ENCODE data around the gene EIF4H.
A peak's percentile ranks its signal among the peaks of the same experiment; 100 is the strongest.

The EIF4H gene

DNA sequence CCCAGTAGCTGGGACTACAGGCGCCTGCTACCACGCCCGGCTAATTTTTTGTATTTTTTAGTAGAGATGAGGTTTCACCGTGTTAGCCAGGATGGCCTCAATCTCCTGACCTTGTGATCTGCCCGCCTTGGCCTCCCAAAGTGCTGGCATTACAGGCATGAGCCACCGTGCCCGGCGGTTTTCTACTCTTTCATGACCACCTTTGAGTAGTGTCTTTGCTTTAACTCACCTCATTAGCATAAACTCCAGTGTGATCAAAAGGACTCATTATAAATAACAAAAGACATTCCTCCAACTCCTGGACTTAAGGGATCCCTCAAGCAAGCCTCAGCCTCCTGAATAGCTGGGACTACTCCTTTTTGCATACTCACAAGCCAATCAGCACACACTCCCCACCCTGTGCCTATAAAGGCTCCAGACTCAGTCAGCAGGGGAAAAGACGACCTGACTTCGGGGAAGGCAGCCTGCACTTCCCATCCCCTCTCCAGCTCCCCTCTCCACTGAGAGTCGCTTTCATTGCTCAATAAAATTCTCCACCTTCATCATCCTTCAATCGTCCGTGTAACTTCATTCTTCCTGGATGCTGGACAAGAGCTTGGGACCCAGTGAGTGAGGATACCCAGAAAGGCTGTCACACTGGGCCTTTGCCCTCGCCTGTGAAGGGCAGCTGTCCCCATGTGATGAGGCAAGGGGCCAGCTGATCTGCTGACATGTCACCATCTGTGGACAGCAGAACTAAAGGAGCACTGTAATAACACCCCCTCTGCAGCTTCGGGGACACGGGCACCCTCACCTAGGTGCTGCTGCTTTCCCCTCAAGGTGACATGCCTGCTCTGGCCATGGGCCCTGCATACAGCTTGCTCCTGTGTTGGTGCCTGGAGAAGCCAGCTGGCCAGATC, 35.0 kb upstream of the EIF4H start:
- Histone ChIP-seq H3K27ac (ENCODE audit: insufficient read depth in 1 of 2, low read depth in 1 of 2, low read length in 2 of 2, poor library complexity in 1 of 2, severe bottlenecking in 2 of 2) (no peak overlapping the region), H3K36me3 (ENCODE audit: control insufficient read depth in 4 of 4, insufficient read depth in 4 of 4, low read length in 3 of 4) (no peaks in the 10 kb centered on the region), H3K4me1 (ENCODE audit: control extremely low read depth in 1 of 4, control insufficient read depth in 4 of 4, insufficient read depth in 4 of 4, low read length in 3 of 4) (peaks cover 0 to 5% (median 0%) of the 10 kb centered on the region in 4 experiments), H3K27me3 (replicated peaks in 2 of 5; ENCODE audit: control insufficient read depth in 4 of 5, insufficient read depth in 5 of 5, low read length in 4 of 5) (no peaks in the 10 kb centered on the region), H3K9me3 (ENCODE audit: control extremely low read depth in 1 of 5, control insufficient read depth in 4 of 5, insufficient read depth in 2 of 5, low read depth in 1 of 5, low read length in 4 of 5) (peaks cover 0 to 1% (median 0%) of the 10 kb centered on the region in 5 experiments), H3K4me3 (ENCODE audit: control insufficient read depth in 1 of 7, extremely low read depth in 1 of 7, insufficient read depth in 4 of 7, low read depth in 2 of 7, low read length in 6 of 7) (no peak overlapping the region)
- DNase-seq, result no peak
- POLR2A ChIA-PET, result no interaction called here
- WGBS (ENCODE audit: insufficient coverage), result 98% methylated on average over 11 of the region's 16 CpGs
- CTCF ChIA-PET, result no interaction called here

DNA sequence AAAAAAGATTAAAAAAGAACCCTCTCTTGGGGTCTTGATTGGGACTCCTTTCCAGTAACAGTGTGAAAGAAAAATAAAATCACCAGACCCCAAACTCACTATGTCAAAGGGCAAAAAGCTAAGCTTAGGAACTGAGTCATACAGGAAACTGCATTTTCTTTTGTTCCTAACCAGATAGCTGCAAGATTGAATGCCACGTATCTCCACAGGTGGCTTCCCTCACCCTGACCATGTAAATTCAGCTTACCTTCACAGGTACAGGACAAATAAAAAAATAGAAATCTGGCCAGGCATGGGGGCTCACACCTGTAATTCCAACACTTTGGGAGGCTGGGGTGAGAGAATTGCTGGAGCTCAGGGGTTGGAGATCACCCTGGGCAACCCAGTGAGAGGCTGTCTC, 32.5 kb upstream of the EIF4H start:
- Histone ChIP-seq H3K4me3 (ENCODE audit: control insufficient read depth in 1 of 7, extremely low read depth in 1 of 7, insufficient read depth in 4 of 7, low read depth in 2 of 7, low read length in 6 of 7) (no peak overlapping the region), H3K27me3 (replicated peaks in 2 of 5; ENCODE audit: control insufficient read depth in 4 of 5, insufficient read depth in 5 of 5, low read length in 4 of 5) (no peaks in the 10 kb centered on the region), H3K9me3 (ENCODE audit: control extremely low read depth in 1 of 5, control insufficient read depth in 4 of 5, insufficient read depth in 2 of 5, low read depth in 1 of 5, low read length in 4 of 5) (peaks cover 0 to 12% (median 6%) of the 10 kb centered on the region in 5 experiments), H3K27ac (ENCODE audit: insufficient read depth in 1 of 2, low read depth in 1 of 2, low read length in 2 of 2, poor library complexity in 1 of 2, severe bottlenecking in 2 of 2) (no peak overlapping the region), H3K36me3 (ENCODE audit: control insufficient read depth in 4 of 4, insufficient read depth in 4 of 4, low read length in 3 of 4) (no peaks in the 10 kb centered on the region), H3K4me1 (ENCODE audit: control extremely low read depth in 1 of 4, control insufficient read depth in 4 of 4, insufficient read depth in 4 of 4, low read length in 3 of 4) (peaks cover 0 to 5% (median 0%) of the 10 kb centered on the region in 4 experiments)
- CTCF ChIA-PET, result interaction anchor here (0.9 to 1.2 kb wide), 2 partner anchors 11 to 72 kb away, joined by 3 to 4 read pairs; no protein-coding TSS in a partner anchor
- DNase-seq, result peak in 2 of 3 donors; percentile 11 to 29
- POLR2A ChIA-PET, result interaction anchor here (0.6 to 1.1 kb wide), 3 partner anchors 72 to 245 kb away, joined by 3 to 4 read pairs (median 3); no protein-coding TSS in a partner anchor
- WGBS (ENCODE audit: insufficient coverage), result 38% methylated on average over 1 of the region's 1 CpG

DNA sequence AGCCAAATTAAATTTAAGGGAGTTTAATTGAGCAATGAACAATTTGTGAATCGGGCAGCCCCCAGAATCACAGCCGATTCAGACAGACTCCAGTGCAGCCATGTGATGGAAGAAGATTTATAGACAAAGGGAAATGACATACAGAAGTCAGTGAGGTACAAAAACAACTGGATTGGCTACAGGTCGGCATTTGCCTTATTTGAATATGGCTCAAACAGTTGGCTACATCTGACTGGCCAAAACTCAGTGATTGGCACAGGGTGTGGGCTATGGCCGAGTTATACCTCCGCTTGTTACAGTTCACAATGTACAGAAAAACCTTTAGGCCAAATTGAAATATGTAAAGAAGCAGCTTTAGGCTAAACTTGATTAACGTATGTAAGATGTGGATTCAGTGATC, 30.8 kb upstream of the EIF4H start:
- H3K27ac ChIP-seq (ENCODE audit: insufficient read depth in 1 of 2, low read depth in 1 of 2, low read length in 2 of 2, poor library complexity in 1 of 2, severe bottlenecking in 2 of 2), result no peak overlapping the region
- no peaks in the 10 kb centered on the region for H3K36me3 ChIP-seq (ENCODE audit: control insufficient read depth in 4 of 4, insufficient read depth in 4 of 4, low read length in 3 of 4)
- H3K9me3 ChIP-seq (ENCODE audit: control extremely low read depth in 1 of 5, control insufficient read depth in 4 of 5, insufficient read depth in 2 of 5, low read depth in 1 of 5, low read length in 4 of 5), result peaks cover 0 to 12% (median 6%) of the 10 kb centered on the region in 5 experiments
- H3K27me3 ChIP-seq (replicated peaks in 2 of 5; ENCODE audit: control insufficient read depth in 4 of 5, insufficient read depth in 5 of 5, low read length in 4 of 5), result no peaks in the 10 kb centered on the region
- peaks cover 0 to 5% (median 0%) of the 10 kb centered on the region in 4 experiments for H3K4me1 ChIP-seq (ENCODE audit: control extremely low read depth in 1 of 4, control insufficient read depth in 4 of 4, insufficient read depth in 4 of 4, low read length in 3 of 4)
- WGBS (ENCODE audit: insufficient coverage), result 48% methylated on average over 5 of the region's 6 CpGs
- CTCF ChIA-PET, result no interaction called here
- DNase-seq, result no peak
- no peak overlapping the region for H3K4me3 ChIP-seq (ENCODE audit: control insufficient read depth in 1 of 7, extremely low read depth in 1 of 7, insufficient read depth in 4 of 7, low read depth in 2 of 7, low read length in 6 of 7)
- POLR2A ChIA-PET, result no interaction called here

DNA sequence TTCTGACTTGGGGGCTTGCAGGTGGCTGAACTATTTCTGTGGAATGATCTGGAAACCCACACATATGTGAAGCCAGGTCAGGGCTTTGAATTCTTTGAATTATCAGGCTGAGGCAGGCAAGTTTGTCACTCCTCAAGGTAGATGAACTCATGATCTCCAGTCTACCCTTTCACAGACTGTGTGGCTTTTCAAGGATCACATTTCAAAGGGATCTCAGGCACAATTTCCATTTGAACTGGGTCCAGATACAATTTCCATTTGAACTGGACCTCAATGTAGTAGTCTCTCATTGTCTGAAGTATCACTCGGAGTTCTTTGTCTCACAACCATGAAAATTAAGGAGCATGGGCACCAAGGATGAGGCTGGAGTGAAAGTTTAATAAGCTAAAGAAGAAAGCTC, 25.7 kb upstream of the EIF4H start:
- Histone ChIP-seq H3K27ac (ENCODE audit: insufficient read depth in 1 of 2, low read depth in 1 of 2, low read length in 2 of 2, poor library complexity in 1 of 2, severe bottlenecking in 2 of 2) (no peak overlapping the region), H3K4me1 (ENCODE audit: control extremely low read depth in 1 of 4, control insufficient read depth in 4 of 4, insufficient read depth in 4 of 4, low read length in 3 of 4) (no peaks in the 10 kb centered on the region), H3K9me3 (ENCODE audit: control extremely low read depth in 1 of 5, control insufficient read depth in 4 of 5, insufficient read depth in 2 of 5, low read depth in 1 of 5, low read length in 4 of 5) (peaks cover 0 to 12% (median 6%) of the 10 kb centered on the region in 5 experiments), H3K27me3 (replicated peaks in 2 of 5; ENCODE audit: control insufficient read depth in 4 of 5, insufficient read depth in 5 of 5, low read length in 4 of 5) (no peaks in the 10 kb centered on the region), H3K36me3 (ENCODE audit: control insufficient read depth in 4 of 4, insufficient read depth in 4 of 4, low read length in 3 of 4) (no peaks in the 10 kb centered on the region), H3K4me3 (ENCODE audit: control insufficient read depth in 1 of 7, extremely low read depth in 1 of 7, insufficient read depth in 4 of 7, low read depth in 2 of 7, low read length in 6 of 7) (no peak overlapping the region)
- WGBS (ENCODE audit: insufficient coverage), result 100% methylated on average over 1 of the region's 1 CpG
- no peak for DNase-seq
- ChIA-PET CTCF (interaction anchor here (1.6 kb wide), 1 partner anchor 17 kb away, joined by 3 read pairs; no protein-coding TSS in a partner anchor), POLR2A (no interaction called here)

DNA sequence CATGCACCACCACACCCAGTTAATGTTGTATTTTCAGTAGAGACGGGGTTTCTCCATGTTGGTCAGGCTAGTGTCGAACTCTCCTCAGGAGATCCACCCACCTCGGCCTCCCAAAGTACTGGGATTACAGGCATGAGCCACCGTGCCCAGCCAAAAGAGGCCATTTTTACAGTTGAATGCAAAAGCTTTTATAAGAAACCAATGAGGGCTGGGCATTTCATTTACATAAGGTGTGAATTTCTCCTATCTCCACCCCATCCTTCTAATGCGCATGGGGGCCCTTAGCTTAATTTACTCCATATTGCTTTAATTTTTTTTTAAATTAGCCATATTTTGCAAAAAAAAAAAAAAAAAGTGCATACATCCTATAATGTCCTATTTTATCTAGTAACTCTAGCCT, 25.1 kb upstream of the EIF4H start:
- Histone ChIP-seq H3K27me3 (replicated peaks in 2 of 5; ENCODE audit: control insufficient read depth in 4 of 5, insufficient read depth in 5 of 5, low read length in 4 of 5) (no peaks in the 10 kb centered on the region), H3K9me3 (ENCODE audit: control extremely low read depth in 1 of 5, control insufficient read depth in 4 of 5, insufficient read depth in 2 of 5, low read depth in 1 of 5, low read length in 4 of 5) (peaks cover 0 to 12% (median 6%) of the 10 kb centered on the region in 5 experiments), H3K4me1 (ENCODE audit: control extremely low read depth in 1 of 4, control insufficient read depth in 4 of 4, insufficient read depth in 4 of 4, low read length in 3 of 4) (no peaks in the 10 kb centered on the region), H3K36me3 (ENCODE audit: control insufficient read depth in 4 of 4, insufficient read depth in 4 of 4, low read length in 3 of 4) (no peaks in the 10 kb centered on the region), H3K27ac (ENCODE audit: insufficient read depth in 1 of 2, low read depth in 1 of 2, low read length in 2 of 2, poor library complexity in 1 of 2, severe bottlenecking in 2 of 2) (no peak overlapping the region), H3K4me3 (ENCODE audit: control insufficient read depth in 1 of 7, extremely low read depth in 1 of 7, insufficient read depth in 4 of 7, low read depth in 2 of 7, low read length in 6 of 7) (no peak overlapping the region)
- ChIA-PET POLR2A (no interaction called here), CTCF (interaction anchor here (0.6 to 1.6 kb wide), 2 partner anchors 17 to 78 kb away, joined by 3 read pairs; no protein-coding TSS in a partner anchor)
- WGBS (ENCODE audit: insufficient coverage), result 100% methylated on average over 4 of the region's 5 CpGs
- no peak for DNase-seq

DNA sequence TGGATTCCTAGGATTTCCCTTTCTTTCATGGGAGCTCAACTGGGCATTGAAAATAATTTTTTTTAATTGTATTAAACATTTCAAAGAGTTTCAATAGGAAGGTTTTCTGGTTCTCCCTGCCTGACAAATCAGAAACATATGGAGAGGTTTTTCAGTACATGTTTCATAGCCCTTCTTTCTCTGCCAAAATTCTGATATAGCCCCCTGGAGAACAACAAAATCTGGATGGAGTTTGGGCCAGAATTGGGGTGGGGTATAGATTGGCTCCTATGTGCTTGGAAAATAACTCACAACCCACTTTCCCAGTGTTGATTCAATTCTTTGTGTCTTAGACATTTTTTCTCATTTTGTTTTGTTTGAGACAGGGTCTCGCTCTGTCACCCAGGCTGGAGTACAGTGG, 24.6 kb upstream of the EIF4H start:
- no peak overlapping the region for H3K27ac ChIP-seq (ENCODE audit: insufficient read depth in 1 of 2, low read depth in 1 of 2, low read length in 2 of 2, poor library complexity in 1 of 2, severe bottlenecking in 2 of 2)
- no peaks in the 10 kb centered on the region for H3K4me1 ChIP-seq (ENCODE audit: control extremely low read depth in 1 of 4, control insufficient read depth in 4 of 4, insufficient read depth in 4 of 4, low read length in 3 of 4)
- no peak for DNase-seq
- CTCF ChIA-PET, result interaction anchor here (0.6 to 1.9 kb wide), 3 partner anchors 12 to 85 kb away, joined by 3 to 11 read pairs (median 3); no protein-coding TSS in a partner anchor
- no peak overlapping the region for H3K4me3 ChIP-seq (ENCODE audit: control insufficient read depth in 1 of 7, extremely low read depth in 1 of 7, insufficient read depth in 4 of 7, low read depth in 2 of 7, low read length in 6 of 7)
- H3K27me3 ChIP-seq (replicated peaks in 2 of 5; ENCODE audit: control insufficient read depth in 4 of 5, insufficient read depth in 5 of 5, low read length in 4 of 5), result no peaks in the 10 kb centered on the region
- WGBS (ENCODE audit: insufficient coverage), result 100% methylated on average over 1 of the region's 1 CpG
- POLR2A ChIA-PET, result no interaction called here
- peaks cover 0 to 8% (median 6%) of the 10 kb centered on the region in 5 experiments for H3K9me3 ChIP-seq (ENCODE audit: control extremely low read depth in 1 of 5, control insufficient read depth in 4 of 5, insufficient read depth in 2 of 5, low read depth in 1 of 5, low read length in 4 of 5)
- H3K36me3 ChIP-seq (ENCODE audit: control insufficient read depth in 4 of 4, insufficient read depth in 4 of 4, low read length in 3 of 4), result no peaks in the 10 kb centered on the region

DNA sequence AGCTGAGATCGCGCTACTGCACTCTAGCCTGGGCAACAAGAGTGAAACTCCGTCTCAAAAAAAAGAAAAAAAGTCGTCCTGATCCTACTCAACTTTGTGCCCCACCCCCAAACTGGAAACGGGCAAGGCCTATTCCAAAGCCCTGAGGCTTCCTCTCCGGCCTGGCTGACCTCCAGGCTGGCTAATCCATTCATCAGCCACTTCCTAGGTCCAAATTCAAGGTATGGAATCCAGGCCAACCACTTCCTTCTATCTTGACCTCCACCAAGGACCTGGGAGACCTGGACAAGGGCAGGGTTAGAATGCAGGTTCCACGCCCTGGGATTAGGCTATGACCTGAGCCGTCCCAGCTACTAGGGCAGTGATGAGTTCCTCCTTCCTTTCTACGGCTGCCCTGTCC, 20.4 kb upstream of the EIF4H start:
- H3K36me3 ChIP-seq (ENCODE audit: control insufficient read depth in 4 of 4, insufficient read depth in 4 of 4, low read length in 3 of 4), result no peaks in the 10 kb centered on the region
- no peaks in the 10 kb centered on the region for H3K4me1 ChIP-seq (ENCODE audit: control extremely low read depth in 1 of 4, control insufficient read depth in 4 of 4, insufficient read depth in 4 of 4, low read length in 3 of 4)
- H3K27me3 ChIP-seq (replicated peaks in 2 of 5; ENCODE audit: control insufficient read depth in 4 of 5, insufficient read depth in 5 of 5, low read length in 4 of 5), result no peaks in the 10 kb centered on the region
- no peak for DNase-seq
- ChIA-PET CTCF (no interaction called here), POLR2A (interaction anchor here (1.1 kb wide), 1 partner anchor 20 kb away, joined by 3 read pairs; the partner anchor contains the start of gene EIF4H)
- no peak overlapping the region for H3K27ac ChIP-seq (ENCODE audit: insufficient read depth in 1 of 2, low read depth in 1 of 2, low read length in 2 of 2, poor library complexity in 1 of 2, severe bottlenecking in 2 of 2)
- no peaks in the 10 kb centered on the region for H3K9me3 ChIP-seq (ENCODE audit: control extremely low read depth in 1 of 5, control insufficient read depth in 4 of 5, insufficient read depth in 2 of 5, low read depth in 1 of 5, low read length in 4 of 5)
- H3K4me3 ChIP-seq (ENCODE audit: control insufficient read depth in 1 of 7, extremely low read depth in 1 of 7, insufficient read depth in 4 of 7, low read depth in 2 of 7, low read length in 6 of 7), result no peak overlapping the region
- WGBS (ENCODE audit: insufficient coverage), result 96% methylated on average over 4 of the region's 9 CpGs
